ENCODE results near the gene LIF. TPM values are rescaled to one million over a fixed set of nuclear protein-coding genes. Genes with fewer than 3 reads are reported as not detected.

LIF gene
- total RNA-seq, 1 experiment from 2014 or later = 75.4 TPM

DNA sequence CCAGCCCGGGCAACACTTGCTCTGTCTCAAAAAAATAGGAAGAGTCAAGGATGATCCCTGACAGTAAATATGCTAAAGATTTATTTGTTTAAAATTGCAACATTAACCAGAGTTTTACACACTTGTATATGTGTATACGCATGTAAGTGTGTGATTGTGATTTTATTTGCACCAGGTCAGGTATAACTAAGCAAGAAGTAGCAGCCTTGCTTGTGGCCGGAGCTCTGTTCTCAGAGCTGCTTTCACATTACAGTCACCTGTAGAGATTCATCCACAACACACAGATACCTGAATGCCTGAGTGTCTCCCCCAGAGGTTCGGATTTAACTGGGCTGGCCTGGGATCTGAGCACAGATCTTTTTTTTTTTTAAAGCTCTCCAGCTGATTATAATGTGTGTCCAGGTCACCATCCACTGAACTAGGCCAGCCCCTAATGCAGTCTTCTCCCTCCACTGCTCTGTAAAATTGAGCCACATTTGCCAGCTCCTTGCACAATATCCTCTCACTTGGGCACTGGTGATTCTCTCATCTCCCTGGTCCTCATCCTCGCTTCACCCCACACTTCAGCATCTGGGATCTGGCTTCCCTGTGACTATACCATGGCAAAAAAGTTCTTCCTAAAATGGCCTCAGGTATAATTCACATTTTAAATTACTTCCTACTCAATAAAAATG, 48.3 kb downstream of the LIF start (continued):
- no peak for TF ChIP-seq EZH2phosphoT487 (IDR thresholded peaks at IDR 0.05; ENCODE audit: borderline replicate concordance)
- TF ChIP-seq, protein P1, sequence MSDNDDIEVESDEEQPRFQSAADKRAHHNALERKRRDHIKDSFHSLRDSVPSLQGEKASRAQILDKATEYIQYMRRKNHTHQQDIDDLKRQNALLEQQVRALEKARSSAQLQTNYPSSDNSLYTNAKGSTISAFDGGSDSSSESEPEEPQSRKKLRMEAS (IDR thresholded peaks at IDR 0.05) = no peak
- TF ChIP-seq, protein P2, sequence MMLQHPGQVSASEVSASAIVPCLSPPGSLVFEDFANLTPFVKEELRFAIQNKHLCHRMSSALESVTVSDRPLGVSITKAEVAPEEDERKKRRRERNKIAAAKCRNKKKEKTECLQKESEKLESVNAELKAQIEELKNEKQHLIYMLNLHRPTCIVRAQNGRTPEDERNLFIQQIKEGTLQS (IDR thresholded peaks at IDR 0.05) = no peak
- TF ChIP-seq SP1 (IDR thresholded peaks at IDR 0.05; ENCODE audit: low read depth) = no peak
- no peak for TF ChIP-seq RAD21 (IDR thresholded peaks at IDR 0.05; ENCODE audit: low read depth)

DNA sequence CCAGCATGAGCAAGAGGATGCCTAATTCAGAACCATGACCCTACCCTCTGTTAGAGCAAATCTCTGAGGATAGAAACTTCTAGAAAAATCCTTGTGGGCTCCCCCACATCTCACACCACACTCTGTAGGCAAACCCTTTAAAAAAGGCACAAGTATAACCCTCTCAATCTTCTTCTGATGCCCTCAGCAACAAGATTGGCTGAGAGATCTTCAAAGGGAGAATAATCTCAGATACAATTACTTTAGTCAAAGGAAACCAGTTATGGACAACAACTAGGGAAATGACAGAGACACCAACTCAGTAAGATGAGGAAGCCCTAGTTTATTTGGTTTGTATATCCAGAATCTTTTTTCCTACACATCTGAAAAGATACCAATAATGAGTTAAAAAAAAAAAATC, 49.2 kb downstream of the LIF start:
- intact Hi-C loops (cut with micrococcal nuclease) = loop anchor here (5.0 kb wide), 1 partner anchor 55 kb away; no protein-coding TSS in a partner anchor
- POLR2A ChIA-PET = interaction anchor here (1.5 to 4.6 kb wide), 3 partner anchors 8 to 13 kb away, joined by 6 to 43 read pairs (median 10); no protein-coding TSS in a partner anchor
- TF ChIP-seq EGR1 (IDR thresholded peaks at IDR 0.05; ENCODE audit: low read depth) = no peak
- TF ChIP-seq TCF7L2 (IDR thresholded peaks at IDR 0.05; ENCODE audit: borderline replicate concordance, extremely low read depth, insufficient read depth, insufficient read length) = no peak
- TF ChIP-seq FOSL1 (IDR thresholded peaks at IDR 0.05; ENCODE audit: low read depth) = no peak
- no peak for TF ChIP-seq SRF (IDR thresholded peaks at IDR 0.05; ENCODE audit: low read depth)
- TF ChIP-seq JUND (IDR thresholded peaks at IDR 0.05) = no peak
- TF ChIP-seq CEBPB (IDR thresholded peaks at IDR 0.05; ENCODE audit: low read depth) = no peak
- no peak for TF ChIP-seq ZNF274 (IDR thresholded peaks at IDR 0.05; ENCODE audit: low read depth, low read length)
- no peak for TF ChIP-seq CBX3 (IDR thresholded peaks at IDR 0.05; ENCODE audit: low read depth)
- TF ChIP-seq, protein P3, sequence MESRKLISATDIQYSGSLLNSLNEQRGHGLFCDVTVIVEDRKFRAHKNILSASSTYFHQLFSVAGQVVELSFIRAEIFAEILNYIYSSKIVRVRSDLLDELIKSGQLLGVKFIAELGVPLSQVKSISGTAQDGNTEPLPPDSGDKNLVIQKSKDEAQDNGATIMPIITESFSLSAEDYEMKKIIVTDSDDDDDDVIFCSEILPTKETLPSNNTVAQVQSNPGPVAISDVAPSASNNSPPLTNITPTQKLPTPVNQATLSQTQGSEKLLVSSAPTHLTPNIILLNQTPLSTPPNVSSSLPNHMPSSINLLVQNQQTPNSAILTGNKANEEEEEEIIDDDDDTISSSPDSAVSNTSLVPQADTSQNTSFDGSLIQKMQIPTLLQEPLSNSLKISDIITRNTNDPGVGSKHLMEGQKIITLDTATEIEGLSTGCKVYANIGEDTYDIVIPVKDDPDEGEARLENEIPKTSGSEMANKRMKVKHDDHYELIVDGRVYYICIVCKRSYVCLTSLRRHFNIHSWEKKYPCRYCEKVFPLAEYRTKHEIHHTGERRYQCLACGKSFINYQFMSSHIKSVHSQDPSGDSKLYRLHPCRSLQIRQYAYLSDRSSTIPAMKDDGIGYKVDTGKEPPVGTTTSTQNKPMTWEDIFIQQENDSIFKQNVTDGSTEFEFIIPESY (IDR thresholded peaks at IDR 0.05; ENCODE audit: extremely low read depth, insufficient replicate concordance, low read length) = no peak
- no peak for TF ChIP-seq EZH2 (IDR thresholded peaks at IDR 0.05)
- TF ChIP-seq POLR2AphosphoS5 (IDR thresholded peaks at IDR 0.05; ENCODE audit: low read depth, low read length) = no peak
- TF ChIP-seq YY1 (IDR thresholded peaks at IDR 0.05; ENCODE audit: extremely low read depth, insufficient replicate concordance, low read depth, low read length) = no peak
- no peak for TF ChIP-seq ZFX (IDR thresholded peaks at IDR 0.05)
- TF ChIP-seq, protein P4, sequence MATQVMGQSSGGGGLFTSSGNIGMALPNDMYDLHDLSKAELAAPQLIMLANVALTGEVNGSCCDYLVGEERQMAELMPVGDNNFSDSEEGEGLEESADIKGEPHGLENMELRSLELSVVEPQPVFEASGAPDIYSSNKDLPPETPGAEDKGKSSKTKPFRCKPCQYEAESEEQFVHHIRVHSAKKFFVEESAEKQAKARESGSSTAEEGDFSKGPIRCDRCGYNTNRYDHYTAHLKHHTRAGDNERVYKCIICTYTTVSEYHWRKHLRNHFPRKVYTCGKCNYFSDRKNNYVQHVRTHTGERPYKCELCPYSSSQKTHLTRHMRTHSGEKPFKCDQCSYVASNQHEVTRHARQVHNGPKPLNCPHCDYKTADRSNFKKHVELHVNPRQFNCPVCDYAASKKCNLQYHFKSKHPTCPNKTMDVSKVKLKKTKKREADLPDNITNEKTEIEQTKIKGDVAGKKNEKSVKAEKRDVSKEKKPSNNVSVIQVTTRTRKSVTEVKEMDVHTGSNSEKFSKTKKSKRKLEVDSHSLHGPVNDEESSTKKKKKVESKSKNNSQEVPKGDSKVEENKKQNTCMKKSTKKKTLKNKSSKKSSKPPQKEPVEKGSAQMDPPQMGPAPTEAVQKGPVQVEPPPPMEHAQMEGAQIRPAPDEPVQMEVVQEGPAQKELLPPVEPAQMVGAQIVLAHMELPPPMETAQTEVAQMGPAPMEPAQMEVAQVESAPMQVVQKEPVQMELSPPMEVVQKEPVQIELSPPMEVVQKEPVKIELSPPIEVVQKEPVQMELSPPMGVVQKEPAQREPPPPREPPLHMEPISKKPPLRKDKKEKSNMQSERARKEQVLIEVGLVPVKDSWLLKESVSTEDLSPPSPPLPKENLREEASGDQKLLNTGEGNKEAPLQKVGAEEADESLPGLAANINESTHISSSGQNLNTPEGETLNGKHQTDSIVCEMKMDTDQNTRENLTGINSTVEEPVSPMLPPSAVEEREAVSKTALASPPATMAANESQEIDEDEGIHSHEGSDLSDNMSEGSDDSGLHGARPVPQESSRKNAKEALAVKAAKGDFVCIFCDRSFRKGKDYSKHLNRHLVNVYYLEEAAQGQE (IDR thresholded peaks at IDR 0.05; ENCODE audit: low read depth) = no peak
- no peak for TF ChIP-seq SIN3A (IDR thresholded peaks at IDR 0.05; ENCODE audit: low read depth)

More for the DNA sequence above, 49.2 kb downstream of the LIF start:
- Histone ChIP-seq H3K27ac (ENCODE audit: low read depth, low read length) (peak overlapping the region; percentile 66), H3K4me3 (replicated peaks in 1 of 2; ENCODE audit: low read depth in 1 of 2, low read length in 2 of 2) (no peak overlapping the region), H4K20me1 (ENCODE audit: insufficient read depth) (no peaks in the 10 kb centered on the region), H3K9ac (ENCODE audit: low read length) (peak overlapping the region; percentile 62), H3K4me2 (ENCODE audit: low read length) (peak overlapping the region; percentile 68), H3K36me3 (ENCODE audit: control insufficient read depth in 1 of 2, insufficient read depth in 2 of 2, low read length in 2 of 2) (peaks cover 0 to 7% of the 10 kb centered on the region in 2 experiments; a peak in 1 of 4 replicates), H3K4me1 (ENCODE audit: control insufficient read depth in 1 of 2, insufficient read depth in 2 of 2, low read length in 2 of 2) (peaks cover 25 to 67% of the 10 kb centered on the region in 2 experiments), H3K27me3 (ENCODE audit: insufficient read depth, low read length) (no peaks in the 10 kb centered on the region), H3K9me2 (ENCODE audit: insufficient read depth) (no peaks in the 10 kb centered on the region), H3K79me2 (ENCODE audit: insufficient read depth, low read length) (no peaks in the 10 kb centered on the region), H2AFZ (ENCODE audit: low read depth, low read length, poor library complexity, severe bottlenecking) (no peak overlapping the region), H3K9me3 (ENCODE audit: control insufficient read depth in 1 of 2, insufficient read depth in 1 of 2, low read depth in 1 of 2, low read length in 2 of 2) (peaks cover 0 to 7% of the 10 kb centered on the region in 2 experiments; a peak in 1 of 4 replicates)
- ChIA-PET CTCF (no interaction called here), RAD21 (ENCODE audit: low non-redundant PET in 1 of 2, low total read pairs in 2 of 2, uncharacterized antibody in 2 of 2, unreplicated experiment in 2 of 2) (no interaction called here)
- no TSS peak for BruUV-seq (replicated peaks)
- DNase-seq (ENCODE audit: low read depth, low spot score) = no peak
- ATAC-seq = no peak
